ENCODE data around the gene CGB8.

The CGB8 gene

DNA sequence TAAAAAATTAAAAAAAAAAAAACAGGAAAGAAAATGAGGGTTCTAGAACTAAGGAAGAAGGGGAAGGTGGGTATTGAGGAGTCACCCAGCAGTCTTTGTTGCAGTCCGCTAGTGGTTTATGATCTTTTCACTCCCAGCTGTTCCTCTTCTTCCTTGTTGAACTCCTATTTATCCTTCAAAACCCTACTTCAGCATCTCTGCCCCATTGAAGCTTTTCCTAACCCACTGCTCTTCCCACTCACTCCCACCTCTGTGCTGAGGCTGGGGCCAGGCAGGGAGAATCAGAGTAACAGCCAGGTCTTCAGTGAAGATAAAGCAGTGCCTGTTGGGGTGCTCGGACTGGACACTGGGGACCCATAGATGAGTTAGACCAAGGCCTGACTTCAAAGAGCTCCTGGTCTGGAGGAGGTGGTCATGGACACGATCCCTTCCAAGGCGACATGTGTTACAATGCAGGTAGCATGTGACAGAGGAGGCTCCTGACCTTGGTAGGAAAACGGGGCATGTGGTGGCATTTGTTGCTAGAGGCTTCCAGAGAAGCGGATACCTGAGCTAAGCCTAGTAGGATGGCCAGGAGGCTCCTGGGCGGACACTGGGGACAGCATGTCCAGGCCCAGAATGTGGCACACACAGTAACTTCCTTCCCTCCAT is 43.8 kb downstream of the CGB8 start:
- H3K4me3 ChIP-seq (ENCODE audit: low read depth, low read length): no peak overlapping the region
- TF ChIP-seq CTCF (IDR thresholded peaks at IDR 0.05; ENCODE audit: low read depth, low read length) (no peak), MYC (IDR thresholded peaks at IDR 0.05; ENCODE audit: low read depth, low read length) (no peak), POLR2A (IDR thresholded peaks at IDR 0.05; ENCODE audit: extremely low read depth, insufficient read length) (no peak)
- TF ChIP-seq, protein P1, sequence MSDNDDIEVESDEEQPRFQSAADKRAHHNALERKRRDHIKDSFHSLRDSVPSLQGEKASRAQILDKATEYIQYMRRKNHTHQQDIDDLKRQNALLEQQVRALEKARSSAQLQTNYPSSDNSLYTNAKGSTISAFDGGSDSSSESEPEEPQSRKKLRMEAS (IDR thresholded peaks at IDR 0.05; ENCODE audit: low read depth, low read length): no peak

GRCh38 chr19:49004133-49004532 is 44.8 kb downstream of the CGB8 start:
- TF ChIP-seq, protein P1 (IDR thresholded peaks at IDR 0.05; ENCODE audit: low read depth, low read length): no peak
- TF ChIP-seq POLR2A (IDR thresholded peaks at IDR 0.05; ENCODE audit: extremely low read depth, insufficient read length) (no peak), MYC (IDR thresholded peaks at IDR 0.05; ENCODE audit: low read depth, low read length) (no peak), CTCF (IDR thresholded peaks at IDR 0.05; ENCODE audit: low read depth, low read length) (no peak)
- DNase-seq (ENCODE audit: low read depth): no peak
- H3K4me3 ChIP-seq (ENCODE audit: low read depth, low read length): no peak overlapping the region

More for the DNA sequence above, 43.8 kb downstream of the CGB8 start:
- no peak for DNase-seq (ENCODE audit: low read depth)

DNA sequence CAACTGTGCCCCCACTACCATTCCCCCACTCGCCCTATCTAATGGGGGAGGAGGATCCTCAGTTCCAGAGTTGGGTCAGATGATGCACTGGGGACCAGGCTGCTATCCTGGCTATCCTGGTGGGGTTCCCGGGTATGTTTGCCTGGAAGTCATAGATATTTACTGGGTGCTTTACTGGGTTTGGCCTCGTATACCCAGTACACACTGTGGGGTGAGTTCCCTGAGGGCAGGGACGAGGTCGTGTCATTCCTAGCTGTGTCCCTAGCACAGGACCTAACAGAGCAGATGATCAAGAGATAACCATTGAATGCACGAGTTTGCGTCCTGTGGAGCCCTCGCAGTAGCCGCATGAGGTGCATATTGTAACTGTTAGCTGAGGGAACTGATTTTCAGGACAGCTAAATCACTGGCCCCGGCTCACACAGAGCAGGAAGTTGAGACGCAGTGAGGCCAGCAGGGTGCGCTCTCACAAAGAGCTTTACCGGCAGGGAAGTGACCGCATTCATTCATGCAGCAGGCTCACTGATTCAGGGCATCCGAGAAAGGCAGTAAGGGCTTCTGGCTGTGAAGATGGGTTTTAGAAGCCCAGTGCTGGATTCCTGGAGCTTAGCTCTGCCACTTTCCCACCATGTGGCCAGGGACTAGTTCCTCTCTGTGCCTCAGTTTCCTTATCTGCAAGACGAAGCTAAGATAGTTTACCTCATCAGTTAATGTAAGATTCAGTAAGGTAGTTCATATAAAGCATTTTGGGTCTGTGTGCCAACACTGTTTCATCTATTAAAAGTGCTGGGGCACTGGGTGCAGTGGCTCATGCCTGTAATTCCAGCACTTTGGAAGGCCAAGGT is 49.2 kb downstream of the CGB8 start:
- DNase-seq (ENCODE audit: low read depth): peak; percentile 67
- TF ChIP-seq MYC (IDR thresholded peaks at IDR 0.05; ENCODE audit: low read depth, low read length) (no peak), CTCF (IDR thresholded peaks at IDR 0.05; ENCODE audit: low read depth, low read length) (peak; percentile 62)
- no peak overlapping the region for H3K4me3 ChIP-seq (ENCODE audit: low read depth, low read length)

DNA sequence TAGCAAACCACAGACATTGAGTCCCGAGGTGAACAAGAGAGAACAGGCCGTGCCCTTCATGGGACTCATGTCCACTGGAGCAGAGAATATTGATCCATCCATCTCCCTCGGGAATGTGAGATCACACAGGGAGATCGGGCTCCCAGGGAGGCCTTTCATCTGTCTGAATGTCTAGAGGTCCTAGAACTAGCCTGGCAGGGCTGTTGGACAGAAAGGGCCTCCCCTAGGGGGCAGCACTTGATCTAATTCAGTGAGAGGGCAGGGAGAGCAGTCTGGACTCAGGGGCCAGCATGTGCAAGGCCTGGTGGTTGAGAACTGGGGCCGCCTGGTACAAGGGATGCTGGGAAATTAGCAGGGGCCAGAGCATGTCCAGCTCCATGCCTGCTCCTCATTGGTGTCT is 50.9 kb downstream of the CGB8 start:
- H3K4me3 ChIP-seq (ENCODE audit: low read depth, low read length): no peak overlapping the region
- peak; percentile 73 for DNase-seq (ENCODE audit: low read depth)
- TF ChIP-seq POLR2A (IDR thresholded peaks at IDR 0.05; ENCODE audit: extremely low read depth, insufficient read length) (no peak), CTCF (IDR thresholded peaks at IDR 0.05; ENCODE audit: low read depth, low read length) (peak; percentile 67), MYC (IDR thresholded peaks at IDR 0.05; ENCODE audit: low read depth, low read length) (no peak)
- TF ChIP-seq, protein P1 (IDR thresholded peaks at IDR 0.05; ENCODE audit: low read depth, low read length): no peak
